Left renal pelvis (tissue), 4 donors: ENCODE results near the gene PDE10A. TPM values are rescaled to one million over a fixed set of nuclear protein-coding genes. Genes with fewer than 3 reads are reported as not detected.
"Not testable (repeated sequence)": the region's sequence is repeated elsewhere in the genome, so short reads cannot be mapped to it uniquely, and the experiment has no call there.

Experiments used
- DNase-seq, 4 donors: peaks; one replicate each; pipeline ENCODE4 v3.0.0-alpha.2; 2013; ENCODE audit warnings: low read depth in 4 of 4, low spot score in 3 of 4
- polyA plus RNA-seq, 4 donors: library from polyadenylated mRNA; unstranded; fragments of 120-200 nt; gene quantifications; one replicate each; pipeline ENCODE4 v1.2.1, GENCODE V29; 2013; ENCODE audit not compliant: insufficient read length in 4 of 4

PDE10A gene
- polyA plus RNA-seq, 4 donors = 18.7 to 27.6 (median 21.9) TPM

GRCh38 chr6:165634101-165634880 is 28.8 kb downstream of the PDE10A start:
- no peak for DNase-seq

- no peak for DNase-seq
Measured at GRCh38 chr6:165632194-165632593, 30.8 kb downstream of the PDE10A start.

DNA sequence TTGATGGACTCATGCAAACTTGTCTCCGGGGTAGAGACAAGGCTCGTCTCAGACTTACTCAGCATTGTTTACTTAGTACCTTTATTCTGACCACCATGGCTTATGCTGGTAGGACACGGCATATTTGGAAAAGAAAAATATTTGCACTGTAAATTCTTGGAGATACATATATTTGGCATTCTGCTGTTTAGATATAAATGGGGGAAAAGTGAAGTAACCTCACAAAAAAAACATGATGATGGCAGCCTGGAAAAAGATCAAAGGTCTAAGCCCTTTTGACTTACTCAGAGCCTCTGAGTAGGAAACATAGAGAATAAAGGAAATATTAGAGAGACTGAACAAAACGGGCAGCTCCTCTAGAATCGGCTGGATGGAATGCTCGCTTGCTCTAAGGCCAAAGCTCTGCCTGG is 32.5 kb downstream of the PDE10A start:
- DNase-seq = no peak

DNA sequence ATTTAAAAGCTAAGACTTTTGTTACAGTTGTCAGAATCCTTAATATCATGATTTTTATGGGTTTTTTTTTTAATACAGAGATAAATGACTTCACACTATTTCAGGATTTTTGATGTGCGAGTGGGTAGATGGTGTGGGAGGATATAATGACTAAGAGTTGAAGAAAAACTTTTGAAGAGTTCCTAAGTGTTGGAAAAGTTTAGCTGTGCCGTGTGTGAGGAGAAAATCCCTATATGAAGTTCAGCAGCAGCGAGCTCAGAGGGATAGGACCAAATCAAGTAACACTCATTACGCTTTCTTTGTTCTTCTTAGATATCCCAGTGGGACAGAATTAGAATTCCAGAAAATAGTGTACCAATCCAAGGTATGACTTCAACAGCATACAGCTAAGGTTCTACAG is 34.1 kb downstream of the PDE10A start:
- DNase-seq = no peak

DNA sequence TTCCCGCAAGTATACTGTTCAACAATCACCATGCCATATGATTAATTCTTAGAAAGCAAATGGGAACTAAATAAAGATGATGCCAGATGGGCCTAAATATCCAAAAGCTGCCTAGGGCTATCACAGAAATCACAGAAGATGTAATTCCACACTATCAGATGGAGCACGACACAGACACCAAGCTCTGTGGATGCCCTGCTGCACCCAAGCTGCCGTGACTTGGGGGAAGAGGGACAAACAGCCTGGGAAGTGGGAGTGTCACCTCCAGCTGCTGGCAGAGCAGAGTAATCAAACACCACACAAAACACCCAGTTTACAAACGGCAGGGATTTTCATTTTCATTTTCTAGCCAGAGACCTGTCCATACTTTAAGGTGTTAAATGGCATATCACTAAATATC is 35.7 kb downstream of the PDE10A start:
- DNase-seq = no peak

GRCh38 chr6:165626711-165627110 is 36.3 kb downstream of the PDE10A start:
- peak in 1 of 4 donors; percentile 59 for DNase-seq

DNA sequence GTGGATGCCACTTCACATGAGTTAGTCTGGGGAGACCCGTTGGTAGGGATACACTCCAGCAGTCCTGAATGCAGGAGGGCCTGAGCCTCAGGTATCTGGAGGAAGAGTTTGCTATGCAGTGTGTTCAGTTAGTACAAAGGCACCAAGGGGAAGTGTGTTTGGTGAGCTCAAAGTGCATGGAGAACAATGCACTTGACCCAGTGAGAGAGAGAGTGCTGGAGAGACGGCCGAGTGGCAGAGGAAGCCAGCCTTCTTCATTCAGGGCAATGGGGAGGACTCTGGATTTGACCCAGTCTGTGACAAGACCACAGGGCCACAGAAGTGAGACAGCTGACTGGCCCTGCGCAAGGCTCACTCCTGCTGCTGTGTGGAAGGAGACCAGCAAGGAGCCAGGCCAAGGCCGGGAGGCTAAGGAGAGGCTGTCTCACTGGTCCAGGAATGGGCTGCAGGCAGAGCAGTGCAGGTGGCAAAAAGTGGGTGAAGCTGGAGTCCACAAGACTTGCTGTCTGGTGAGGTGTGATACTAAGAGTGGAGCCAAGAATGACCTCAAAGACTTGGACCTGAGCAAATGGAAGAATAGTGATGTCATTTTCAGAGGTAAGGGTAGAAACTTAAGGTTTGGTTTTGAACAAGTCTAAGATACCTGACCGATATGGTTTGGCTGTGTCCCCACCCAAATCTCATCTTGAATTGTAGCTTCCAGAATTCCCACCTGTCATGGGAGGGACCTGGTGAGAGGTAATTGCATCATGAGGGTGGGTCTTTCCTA is 38.0 kb downstream of the PDE10A start:
- DNase-seq = no peak

GRCh38 chr6:165621940-165622339 is 41.1 kb downstream of the PDE10A start:
- DNase-seq = no peak

DNA sequence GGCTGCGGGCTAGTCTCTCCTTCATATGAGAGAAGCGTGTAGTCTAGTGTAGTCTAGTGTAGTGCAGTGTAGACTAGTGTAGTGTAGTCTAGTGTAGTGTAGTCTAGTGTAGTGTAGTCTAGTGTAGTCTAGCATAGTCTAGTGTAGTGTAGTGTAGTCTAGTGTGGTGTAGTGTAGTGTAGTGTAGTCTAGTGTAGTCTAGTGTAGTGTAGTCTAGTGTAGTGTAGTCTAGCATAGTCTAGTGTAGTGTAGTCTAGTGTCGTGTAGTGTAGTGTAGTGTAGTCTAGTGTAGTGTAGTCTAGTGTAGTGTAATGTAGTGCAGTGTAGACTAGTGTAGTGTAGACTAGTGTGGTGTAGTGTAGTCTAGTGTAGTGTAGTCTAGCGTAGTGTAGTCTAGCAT is 44.1 kb downstream of the PDE10A start:
- DNase-seq = not testable (repeated sequence)

GRCh38 chr6:165618241-165618640 is 44.8 kb downstream of the PDE10A start:
- no peak for DNase-seq

DNA sequence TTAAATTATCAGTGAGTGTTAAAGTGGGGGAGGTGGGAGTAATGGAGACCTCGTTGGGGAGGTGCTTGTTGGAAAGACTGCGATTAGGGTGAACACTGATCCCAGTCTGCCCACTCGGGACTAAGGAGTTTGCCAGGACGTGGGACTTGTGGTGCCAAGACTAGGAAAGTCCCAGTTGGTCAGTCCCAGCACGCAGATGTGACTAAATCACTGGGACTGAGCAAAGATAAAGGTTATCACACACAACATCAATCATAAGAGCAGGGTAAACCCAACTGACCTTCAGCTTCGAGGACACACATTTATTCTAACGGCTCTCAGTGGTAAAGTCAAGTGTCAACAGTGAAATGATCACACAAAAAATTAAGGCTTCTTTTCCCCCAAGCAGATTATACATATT is 45.5 kb downstream of the PDE10A start:
- no peak for DNase-seq

DNA sequence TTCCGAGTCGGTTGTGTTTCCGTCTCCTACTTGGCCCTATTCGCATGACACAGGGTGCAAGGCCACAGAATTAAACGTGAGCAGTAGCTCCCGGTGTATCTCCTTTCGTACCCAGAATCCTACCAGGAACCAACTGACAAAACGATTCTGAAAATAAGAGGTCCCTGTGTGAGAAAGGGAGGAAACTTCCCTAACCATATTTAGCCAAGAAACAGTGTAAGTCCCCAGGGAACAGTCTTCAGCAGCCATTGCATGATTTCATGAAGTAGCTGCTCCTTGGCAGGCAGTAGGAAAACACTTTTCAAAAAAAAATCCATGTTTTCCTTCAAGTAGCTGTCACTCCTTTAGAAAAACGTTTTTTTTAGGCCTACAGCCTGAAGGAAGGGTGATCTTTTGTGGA is 46.9 kb downstream of the PDE10A start:
- no peak for DNase-seq

DNA sequence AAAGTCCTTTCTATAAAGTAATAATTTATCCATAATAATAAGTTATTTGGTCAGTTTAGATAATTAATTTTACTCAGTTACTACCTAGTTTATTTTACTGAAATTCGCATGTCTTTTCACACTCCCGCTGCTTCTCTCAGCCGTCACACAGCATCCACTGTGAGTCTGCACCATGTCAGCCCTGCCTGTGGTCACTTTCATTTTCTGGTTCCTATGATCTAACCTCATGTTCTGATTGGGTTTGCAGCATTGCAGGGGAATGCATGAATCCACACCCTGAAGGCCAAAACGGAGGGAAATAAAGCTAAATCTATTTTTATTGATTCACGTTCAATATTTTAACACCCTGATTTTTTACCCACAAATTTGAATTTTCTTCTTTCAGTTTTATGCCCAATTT is 47.4 kb downstream of the PDE10A start:
- DNase-seq = no peak

GRCh38 chr6:165611294-165611693 is 51.7 kb downstream of the PDE10A start:
- DNase-seq = no peak

GRCh38 chr6:165608577-165608976 is 54.5 kb downstream of the PDE10A start:
- DNase-seq = not testable (repeated sequence)

DNA sequence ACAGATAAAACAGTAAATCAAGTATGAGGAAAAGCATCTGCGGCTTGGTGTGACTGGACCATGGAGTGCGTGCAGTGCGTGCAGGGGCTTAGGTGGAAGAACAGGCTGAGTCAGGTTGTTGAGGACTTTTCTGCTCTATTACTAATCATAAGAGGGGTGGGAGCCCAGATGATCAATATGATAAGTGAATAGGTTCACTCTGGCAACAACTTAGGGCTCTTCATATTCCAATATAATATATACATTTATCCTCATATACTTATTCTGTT is 56.4 kb downstream of the PDE10A start:
- no peak for DNase-seq

DNA sequence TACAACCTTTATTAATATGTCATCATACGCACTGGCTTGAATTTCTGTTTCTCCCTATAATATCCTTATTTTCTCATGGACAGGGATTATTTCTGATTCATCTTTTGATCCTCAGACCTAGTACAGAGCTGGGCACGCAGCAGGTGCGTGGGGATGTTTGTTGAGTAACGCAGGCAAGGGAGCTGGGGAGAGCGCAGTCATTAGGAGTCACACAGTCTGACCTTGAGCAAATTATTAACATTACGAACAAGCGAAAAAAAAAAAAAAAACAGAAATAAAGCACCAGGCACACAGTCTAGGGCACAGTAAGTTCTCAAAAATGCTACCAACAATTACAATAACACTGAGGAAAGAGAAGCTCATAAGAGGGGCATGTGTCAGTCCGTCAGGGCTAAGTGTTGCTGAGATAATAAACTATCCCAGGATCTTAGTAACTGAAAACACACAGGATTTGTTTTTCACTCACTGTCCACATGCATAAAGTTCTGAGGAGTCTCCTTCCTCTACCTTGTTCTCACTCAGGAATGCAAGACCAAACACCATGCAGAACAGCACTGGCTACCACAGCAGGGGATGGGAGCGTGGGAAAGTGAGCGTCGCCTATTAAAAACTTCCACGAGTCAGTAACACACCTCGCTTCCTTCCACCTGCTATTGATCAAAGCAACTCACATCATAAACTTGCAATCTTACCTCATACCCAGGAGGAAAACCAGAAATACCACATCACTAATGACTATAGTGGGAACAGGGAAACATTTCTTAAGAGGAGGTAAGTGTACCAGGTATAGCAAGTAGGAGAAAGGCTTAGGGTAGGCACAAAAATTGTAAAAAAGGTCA is 56.9 kb downstream of the PDE10A start:
- peak in 2 of 4 donors; percentile 37 to 58 for DNase-seq

DNA sequence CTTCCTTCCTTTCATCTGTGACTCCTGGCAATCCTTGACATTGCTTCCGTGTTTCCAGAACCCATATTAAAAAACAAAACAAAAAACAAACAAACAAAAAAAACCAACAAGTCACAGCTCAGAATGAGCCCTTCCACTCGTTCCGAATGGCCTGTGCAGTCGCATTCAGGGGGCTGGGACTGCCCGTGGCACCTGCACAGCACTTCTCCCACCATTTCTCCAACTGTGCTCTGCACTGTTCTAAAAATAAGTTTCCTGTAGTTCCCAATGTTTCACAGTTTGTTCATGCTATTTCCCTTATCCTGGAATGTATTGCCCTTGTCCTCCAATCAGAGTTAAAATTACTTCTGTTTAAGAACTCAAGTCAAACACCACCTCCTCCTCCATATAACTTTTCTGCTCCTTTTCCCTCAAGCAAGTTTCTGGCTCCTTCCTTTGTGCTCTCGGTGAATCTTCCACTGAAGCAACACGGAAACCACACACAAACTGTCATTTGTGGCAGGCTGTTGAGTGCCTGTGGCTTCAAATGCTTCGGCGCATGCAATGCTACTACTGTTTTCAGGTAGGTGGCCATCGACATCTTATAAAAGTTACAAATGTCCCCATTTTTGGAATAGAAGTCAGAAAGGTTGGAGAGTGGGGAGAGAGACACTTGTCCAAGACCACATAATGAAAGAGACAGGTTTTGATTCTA is 57.7 kb downstream of the PDE10A start:
- no peak for DNase-seq

DNA sequence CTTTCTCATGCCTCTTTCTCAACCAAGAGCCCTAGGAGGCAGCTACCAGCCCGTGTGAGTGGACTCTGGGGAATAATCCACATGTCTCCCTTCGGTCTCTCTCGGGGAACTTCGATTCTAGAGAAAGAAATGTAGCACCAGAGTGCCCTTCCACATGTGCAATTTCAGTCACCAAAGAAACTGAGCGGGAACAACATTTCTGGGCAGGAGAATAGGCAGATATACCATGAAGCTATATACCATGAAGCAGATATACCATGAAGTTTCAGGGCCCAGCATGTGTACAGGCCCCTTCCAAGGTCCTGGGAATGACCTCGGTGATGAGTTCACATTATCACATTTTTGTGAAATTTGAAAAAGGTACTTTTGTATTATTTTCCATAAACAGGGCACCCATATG is 60.8 kb downstream of the PDE10A start:
- DNase-seq = no peak

GRCh38 chr6:165600606-165601005 is 62.4 kb downstream of the PDE10A start:
- no peak for DNase-seq
